T47D (cell line): ENCODE data around the gene SLC23A1.
"Not testable (repeated sequence)": the region's sequence is repeated elsewhere in the genome, so short reads cannot be mapped to it uniquely, and the experiment has no call there.

ENCODE experiments used
- DNase-seq, 2 experiments: peaks; one replicate each; pipeline versions ENCODE4 v3.0.0 to v3.0.0-alpha.2; 2011 to 2012; ENCODE audit warnings: low read depth in 1 of 2, low spot score in 1 of 2
- JUND ChIP-seq: IDR thresholded peaks from 2 replicates; pipeline ENCODE4 v1.6.1; 2012; ENCODE audit warnings: low read depth
- in situ Hi-C: cut with HindIII; loops from 2 replicates; pipeline ENCODE4 v1.10.0; 2016; ENCODE audit warnings: low sequenced_read_pairs, low pct_unique_long_range_greater_than_20kb

SLC23A1 gene

GRCh38 chr5:139363937-139364336 lies 19.2 kb downstream of the SLC23A1 start:
- in situ Hi-C loops, result no loop called here
- DNase-seq, result no peak
- no peak for TF ChIP-seq JUND

- no peak for TF ChIP-seq JUND
- no peak for DNase-seq
- in situ Hi-C loops, result no loop called here
Observed at GRCh38 chr5:139361835-139362429, 21.2 kb downstream of the SLC23A1 start.

GRCh38 chr5:139360384-139360783 lies 22.7 kb downstream of the SLC23A1 start:
- in situ Hi-C loops, result no loop called here
- TF ChIP-seq JUND, result no peak
- DNase-seq, result no peak

GRCh38 chr5:139358064-139358463 lies 25.0 kb downstream of the SLC23A1 start:
- DNase-seq, result no peak
- in situ Hi-C loops, result no loop called here
- TF ChIP-seq JUND, result no peak

GRCh38 chr5:139355900-139356299 lies 27.2 kb downstream of the SLC23A1 start:
- DNase-seq, in situ Hi-C loops: not testable (repeated sequence)

GRCh38 chr5:139354186-139354585 lies 28.9 kb downstream of the SLC23A1 start:
- TF ChIP-seq JUND, result no peak
- in situ Hi-C loops, result no loop called here
- DNase-seq, result no peak

- in situ Hi-C loops, result not testable (repeated sequence)
Observed at GRCh38 chr5:139347863-139348262, 35.2 kb downstream of the SLC23A1 start.

GRCh38 chr5:139345442-139345841 lies 37.7 kb downstream of the SLC23A1 start:
- DNase-seq, in situ Hi-C loops: not testable (repeated sequence)

More at GRCh38 chr5:139347863-139348262, 35.2 kb downstream of the SLC23A1 start:
- DNase-seq, result not testable (repeated sequence)

GRCh38 chr5:139344177-139344576 lies 38.9 kb downstream of the SLC23A1 start:
- no peak for DNase-seq
- TF ChIP-seq JUND, result no peak
- in situ Hi-C loops, result no loop called here

- DNase-seq, result no peak
- in situ Hi-C loops, result no loop called here
- TF ChIP-seq JUND, result no peak
Observed at GRCh38 chr5:139343476-139343875, 39.6 kb downstream of the SLC23A1 start.

GRCh38 chr5:139342423-139342723 lies 40.7 kb downstream of the SLC23A1 start:
- no peak for DNase-seq
- TF ChIP-seq JUND, result no peak
- in situ Hi-C loops, result no loop called here

GRCh38 chr5:139341689-139342422 lies 41.2 kb downstream of the SLC23A1 start, which contains the start of gene PAIP2:
Gene PAIP2, plus strand, starts transcription at chr5:139341854. Its CDS starts 21,931 bp downstream, at chr5:139363785.
- in situ Hi-C loops, result no loop called here
- DNase-seq, result peak; percentile 80 to 98

GRCh38 chr5:139341187-139341688 lies 41.9 kb downstream of the SLC23A1 start:
- TF ChIP-seq JUND, result no peak
- DNase-seq, result peak in 1 of 2 experiments; percentile 15
- in situ Hi-C loops, result no loop called here

More at GRCh38 chr5:139341689-139342422, 41.2 kb downstream of the SLC23A1 start, which contains the start of gene PAIP2:
- TF ChIP-seq JUND, result no peak
